Cerebellar cortex (tissue), 1 donor: ENCODE measurements around the gene TMEM134.
A peak's percentile ranks its signal among the peaks of the same experiment; 100 is the strongest.

Source experiments
- DNase-seq: peaks from one replicate; pipeline ENCODE4 v3.0.0-alpha.2; 2015; ENCODE audit warnings: low spot score

TMEM134 gene

GRCh38 chr11:67458266-67458665, 10.8 kb downstream of the TMEM134 start:
- DNase-seq, result no peak

GRCh38 chr11:67457453-67457852, 11.6 kb downstream of the TMEM134 start:
- no peak for DNase-seq

- DNase-seq, result no peak
Observed at GRCh38 chr11:67456068-67456705, 12.9 kb downstream of the TMEM134 start.

GRCh38 chr11:67455054-67455453, 14.0 kb downstream of the TMEM134 start, which contains the start of gene CABP4:
Gene CABP4, plus strand, starts transcription at chr11:67455354. Its CDS starts 70 bp downstream, at chr11:67455424.
- DNase-seq, result no peak

GRCh38 chr11:67453816-67454732, 15.0 kb downstream of the TMEM134 start:
- no peak for DNase-seq

GRCh38 chr11:67452141-67452952, 16.7 kb downstream of the TMEM134 start, which contains the start of gene GPR152:
Gene GPR152, minus strand, starts transcription at chr11:67452729. Its CDS starts 5 bp downstream, at chr11:67452724.
- peak; percentile 32 for DNase-seq

- no peak for DNase-seq
Observed at GRCh38 chr11:67451658-67451976, 17.4 kb downstream of the TMEM134 start.

- no peak for DNase-seq
Observed at GRCh38 chr11:67450796-67451657, 18.0 kb downstream of the TMEM134 start.

- DNase-seq, result no peak
Observed at GRCh38 chr11:67449116-67449844, 19.8 kb downstream of the TMEM134 start.

GRCh38 chr11:67448220-67448609, 20.8 kb downstream of the TMEM134 start:
- no peak for DNase-seq

GRCh38 chr11:67445515-67445914, 23.5 kb downstream of the TMEM134 start:
- DNase-seq, result no peak

- no peak for DNase-seq
Observed at GRCh38 chr11:67442504-67443404, 26.3 kb downstream of the TMEM134 start.

GRCh38 chr11:67441731-67442351, 27.2 kb downstream of the TMEM134 start:
- DNase-seq, result no peak

GRCh38 chr11:67441098-67441563, 27.9 kb downstream of the TMEM134 start:
- DNase-seq, result no peak

- no peak for DNase-seq
Observed at GRCh38 chr11:67440229-67441097, 28.6 kb downstream of the TMEM134 start.

- peak; percentile 47 for DNase-seq
Observed at GRCh38 chr11:67439321-67440228, 29.5 kb downstream of the TMEM134 start.
